Measurements from ENCODE around the gene ZBTB20. TPM values are rescaled to one million over a fixed set of nuclear protein-coding genes. Genes with fewer than 3 reads are reported as not detected.
A peak's percentile ranks its signal among the peaks of the same experiment; 100 is the strongest.

ZBTB20 gene
- total RNA-seq, 4 donors from 2014 or later: 4.1 to 41.8 (median 11.6) TPM

- Histone ChIP-seq H3K27ac (no peak overlapping the region), H3K27me3 (no peaks in the 10 kb centered on the region), H3K36me3 (no peaks in the 10 kb centered on the region), H3K4me1 (peaks cover 0 to 43% (median 6%) of the 10 kb centered on the region in 3 donors), H3K4me3 (no peak overlapping the region), H3K9me3 (no peaks in the 10 kb centered on the region)
- intact Hi-C loops (cut with DNase I): no loop called here
- 89 to 94% methylated on average over 1 of the region's 1 CpG for WGBS, 2 donors
- no peak for TF ChIP-seq CTCF (IDR thresholded peaks at IDR 0.05)
- no peak for TF ChIP-seq POLR2A (IDR thresholded peaks at IDR 0.05)
- no peak for DNase-seq
These were observed 51.9 kb downstream of the ZBTB20 start for GRCh38 chr3:115095236-115095635.

GRCh38 chr3:115092220-115092791, 54.8 kb downstream of the ZBTB20 start:
- DNase-seq: no peak
- H3K4me3 ChIP-seq: no peak overlapping the region
- 14 to 30% methylated on average over 4 of the region's 4 CpGs for WGBS, 2 donors
- H3K4me1 ChIP-seq: peaks cover 0 to 19% (median under 1%) of the 10 kb centered on the region in 3 donors
- intact Hi-C loops (cut with DNase I): no loop called here
- H3K36me3 ChIP-seq: no peaks in the 10 kb centered on the region
- peak overlapping the region in 1 of 4 donors; percentile 23 for H3K27ac ChIP-seq
- TF ChIP-seq POLR2A (IDR thresholded peaks at IDR 0.05) (no peak), CTCF (IDR thresholded peaks at IDR 0.05) (peak; percentile 32 to 54 (median 46))
- H3K27me3 ChIP-seq: no peaks in the 10 kb centered on the region
- no peaks in the 10 kb centered on the region for H3K9me3 ChIP-seq

- Histone ChIP-seq H3K27ac (no peak overlapping the region), H3K4me1 (peaks cover 0 to 26% (median 0%) of the 10 kb centered on the region in 3 donors), H3K27me3 (no peaks in the 10 kb centered on the region), H3K9me3 (no peaks in the 10 kb centered on the region), H3K36me3 (no peaks in the 10 kb centered on the region), H3K4me3 (no peak overlapping the region)
- WGBS, 2 donors: 88 to 92% methylated on average over 1 of the region's 1 CpG
- DNase-seq: no peak
- TF ChIP-seq POLR2A (IDR thresholded peaks at IDR 0.05) (no peak), CTCF (IDR thresholded peaks at IDR 0.05) (no peak)
- intact Hi-C loops (cut with DNase I): no loop called here
These were observed 56.4 kb downstream of the ZBTB20 start for GRCh38 chr3:115090712-115091111.

GRCh38 chr3:115089481-115089880, 57.6 kb downstream of the ZBTB20 start:
- Histone ChIP-seq H3K27ac (no peak overlapping the region), H3K27me3 (no peaks in the 10 kb centered on the region), H3K4me1 (peaks cover 0 to 32% (median 0%) of the 10 kb centered on the region in 3 donors), H3K4me3 (no peak overlapping the region), H3K9me3 (no peaks in the 10 kb centered on the region), H3K36me3 (no peaks in the 10 kb centered on the region)
- intact Hi-C loops (cut with DNase I): no loop called here
- TF ChIP-seq CTCF (IDR thresholded peaks at IDR 0.05) (no peak), POLR2A (IDR thresholded peaks at IDR 0.05) (no peak)
- 81 to 91% methylated on average over 2 of the region's 2 CpGs for WGBS, 2 donors
- DNase-seq: no peak

- peaks cover 0 to 26% (median 0%) of the 10 kb centered on the region in 3 donors for H3K4me1 ChIP-seq
- no peaks in the 10 kb centered on the region for H3K9me3 ChIP-seq
- 69 to 71% methylated on average over 1 of the region's 1 CpG for WGBS, 2 donors
- DNase-seq: no peak
- H3K36me3 ChIP-seq: no peaks in the 10 kb centered on the region
- H3K27ac ChIP-seq: no peak overlapping the region
- H3K4me3 ChIP-seq: no peak overlapping the region
- TF ChIP-seq POLR2A (IDR thresholded peaks at IDR 0.05): no peak
- TF ChIP-seq CTCF (IDR thresholded peaks at IDR 0.05): no peak
- intact Hi-C loops (cut with DNase I): no loop called here
- H3K27me3 ChIP-seq: no peaks in the 10 kb centered on the region
These were observed 59.6 kb downstream of the ZBTB20 start for GRCh38 chr3:115087512-115087911.
